ENCODE results near the gene NAALADL1. TPM values are rescaled to one million over a fixed set of nuclear protein-coding genes. Genes with fewer than 3 reads are reported as not detected.

The NAALADL1 gene
- total and polyA plus RNA-seq, 2 experiments from 2014 or later: 0.13 TPM; not detected in 1

- Histone ChIP-seq H3K9me3 (ENCODE audit: low read depth) (no peaks in the 10 kb centered on the region), H3K4me3 (no peak overlapping the region), H3K4me2 (no peak overlapping the region), H3K36me3 (replicated peaks; ENCODE audit: insufficient read depth, low read depth) (no peaks in the 10 kb centered on the region), H2AFZ (no peak overlapping the region), H3K9me2 (replicated peaks; ENCODE audit: insufficient read depth) (no peaks in the 10 kb centered on the region), H3K4me1 (ENCODE audit: insufficient read depth) (peaks cover 10% of the 10 kb centered on the region), H3K27ac (no peak overlapping the region), H3K27me3 (no peaks in the 10 kb centered on the region), H4K20me1 (ENCODE audit: insufficient read depth, poor library complexity, severe bottlenecking) (no peaks in the 10 kb centered on the region), H3K79me2 (peaks cover 59% of the 10 kb centered on the region)
- no peak for DNase-seq (ENCODE audit: low spot score)
- 93% methylated on average over 6 of the region's 6 CpGs for WGBS (ENCODE audit: low lambda C conversion rate, missing lambda C conversion rate)
- no peak for TF ChIP-seq EZH2phosphoT487 (IDR thresholded peaks at IDR 0.05; ENCODE audit: low read depth, severe bottlenecking, unreplicated experiment)
Observed at GRCh38 chr11:65100674-65101350, 42.5 kb upstream of the NAALADL1 start.

GRCh38 chr11:65096926-65097325 lies 38.6 kb upstream of the NAALADL1 start:
- Histone ChIP-seq H3K79me2 (peaks cover 33% of the 10 kb centered on the region), H3K4me2 (peak overlapping the region; percentile 82), H3K9me3 (ENCODE audit: low read depth) (no peaks in the 10 kb centered on the region), H3K9me2 (replicated peaks; ENCODE audit: insufficient read depth) (no peaks in the 10 kb centered on the region), H3K27ac (peak overlapping the region; percentile 97), H4K20me1 (ENCODE audit: insufficient read depth, poor library complexity, severe bottlenecking) (no peaks in the 10 kb centered on the region), H3K4me1 (ENCODE audit: insufficient read depth) (peaks cover 13% of the 10 kb centered on the region), H3K4me3 (peak overlapping the region; percentile 78), H2AFZ (no peak overlapping the region), H3K36me3 (replicated peaks; ENCODE audit: insufficient read depth, low read depth) (no peaks in the 10 kb centered on the region), H3K27me3 (no peaks in the 10 kb centered on the region)
- DNase-seq (ENCODE audit: low spot score): no peak
- TF ChIP-seq, protein P1, sequence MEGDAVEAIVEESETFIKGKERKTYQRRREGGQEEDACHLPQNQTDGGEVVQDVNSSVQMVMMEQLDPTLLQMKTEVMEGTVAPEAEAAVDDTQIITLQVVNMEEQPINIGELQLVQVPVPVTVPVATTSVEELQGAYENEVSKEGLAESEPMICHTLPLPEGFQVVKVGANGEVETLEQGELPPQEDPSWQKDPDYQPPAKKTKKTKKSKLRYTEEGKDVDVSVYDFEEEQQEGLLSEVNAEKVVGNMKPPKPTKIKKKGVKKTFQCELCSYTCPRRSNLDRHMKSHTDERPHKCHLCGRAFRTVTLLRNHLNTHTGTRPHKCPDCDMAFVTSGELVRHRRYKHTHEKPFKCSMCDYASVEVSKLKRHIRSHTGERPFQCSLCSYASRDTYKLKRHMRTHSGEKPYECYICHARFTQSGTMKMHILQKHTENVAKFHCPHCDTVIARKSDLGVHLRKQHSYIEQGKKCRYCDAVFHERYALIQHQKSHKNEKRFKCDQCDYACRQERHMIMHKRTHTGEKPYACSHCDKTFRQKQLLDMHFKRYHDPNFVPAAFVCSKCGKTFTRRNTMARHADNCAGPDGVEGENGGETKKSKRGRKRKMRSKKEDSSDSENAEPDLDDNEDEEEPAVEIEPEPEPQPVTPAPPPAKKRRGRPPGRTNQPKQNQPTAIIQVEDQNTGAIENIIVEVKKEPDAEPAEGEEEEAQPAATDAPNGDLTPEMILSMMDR (IDR thresholded peaks at IDR 0.05; ENCODE audit: poor library complexity): no peak
- no peak for TF ChIP-seq EZH2 (IDR thresholded peaks at IDR 0.05; ENCODE audit: borderline replicate concordance)
- no peak for TF ChIP-seq EZH2phosphoT487 (IDR thresholded peaks at IDR 0.05; ENCODE audit: low read depth, severe bottlenecking, unreplicated experiment)
- WGBS (ENCODE audit: low lambda C conversion rate, missing lambda C conversion rate): 56% methylated on average over 8 of the region's 8 CpGs

DNA sequence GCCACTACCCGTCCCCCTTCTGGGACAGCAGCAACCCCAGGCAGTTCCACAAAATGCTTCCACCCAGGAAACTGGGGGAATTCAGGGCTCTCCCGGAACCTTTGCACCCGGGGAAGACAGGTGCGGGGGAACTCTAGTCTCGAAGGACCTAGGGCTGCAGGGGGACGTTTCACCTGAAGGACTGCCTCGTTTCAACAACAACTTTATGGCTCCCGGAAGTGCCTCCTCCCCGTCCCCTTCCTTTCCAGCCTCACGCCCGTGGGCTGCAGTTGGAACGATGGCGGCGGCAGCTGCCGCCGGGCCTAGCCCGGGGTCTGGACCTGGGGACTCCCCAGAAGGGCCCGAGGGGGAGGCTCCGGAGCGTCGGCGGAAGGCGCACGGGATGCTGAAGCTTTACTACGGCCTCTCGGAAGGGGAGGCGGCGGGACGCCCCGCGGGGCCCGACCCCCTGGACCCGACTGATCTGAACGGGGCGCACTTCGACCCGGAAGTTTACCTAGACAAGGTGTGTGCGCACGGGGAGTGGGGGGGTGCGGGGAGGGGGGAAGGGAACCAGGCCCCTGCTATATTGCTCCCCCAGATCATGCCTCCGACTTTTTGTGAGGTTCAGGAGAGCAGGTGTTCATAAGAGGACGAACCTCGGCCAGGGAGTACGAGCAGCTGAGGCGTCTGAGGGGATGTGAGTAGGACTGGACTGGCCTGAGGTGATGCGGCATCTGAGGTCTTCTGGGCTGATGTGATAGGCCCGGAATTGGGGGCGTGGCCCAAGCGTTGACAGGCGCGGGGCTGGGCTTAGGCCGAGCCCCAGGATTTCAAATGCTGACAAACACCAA lies 37.8 kb upstream of the NAALADL1 start, which contains the start of gene VPS51:
Gene VPS51 (plus strand): TSS at position 241 of the 833 bp plus-strand sequence. CDS start 37 bp downstream, at position 278.
- Histone ChIP-seq H2AFZ (peak within 1 kb of the TSS; percentile 100), H3K27me3 (no peaks in the 10 kb centered on the region), H3K79me2 (peaks cover 30% of the 10 kb centered on the region), H3K36me3 (replicated peaks; ENCODE audit: insufficient read depth, low read depth) (no peaks in the 10 kb centered on the region), H3K4me2 (peak within 1 kb of the TSS; percentile 82), H3K9me3 (ENCODE audit: low read depth) (no peaks in the 10 kb centered on the region), H4K20me1 (ENCODE audit: insufficient read depth, poor library complexity, severe bottlenecking) (no peaks in the 10 kb centered on the region), H3K4me1 (ENCODE audit: insufficient read depth) (peaks cover 13% of the 10 kb centered on the region), H3K9me2 (replicated peaks; ENCODE audit: insufficient read depth) (no peaks in the 10 kb centered on the region), H3K27ac (peak within 1 kb of the TSS; percentile 97), H3K4me3 (peak within 1 kb of the TSS; percentile 78)
- no peak for TF ChIP-seq EZH2phosphoT487 (IDR thresholded peaks at IDR 0.05; ENCODE audit: low read depth, severe bottlenecking, unreplicated experiment)
- TF ChIP-seq, protein P1 (IDR thresholded peaks at IDR 0.05; ENCODE audit: poor library complexity): no peak
- TF ChIP-seq EZH2 (IDR thresholded peaks at IDR 0.05; ENCODE audit: borderline replicate concordance): no peak
- peak; percentile 95 for DNase-seq (ENCODE audit: low spot score)
- 0% methylated on average over 42 of the region's 52 CpGs for WGBS (ENCODE audit: low lambda C conversion rate, missing lambda C conversion rate)

DNA sequence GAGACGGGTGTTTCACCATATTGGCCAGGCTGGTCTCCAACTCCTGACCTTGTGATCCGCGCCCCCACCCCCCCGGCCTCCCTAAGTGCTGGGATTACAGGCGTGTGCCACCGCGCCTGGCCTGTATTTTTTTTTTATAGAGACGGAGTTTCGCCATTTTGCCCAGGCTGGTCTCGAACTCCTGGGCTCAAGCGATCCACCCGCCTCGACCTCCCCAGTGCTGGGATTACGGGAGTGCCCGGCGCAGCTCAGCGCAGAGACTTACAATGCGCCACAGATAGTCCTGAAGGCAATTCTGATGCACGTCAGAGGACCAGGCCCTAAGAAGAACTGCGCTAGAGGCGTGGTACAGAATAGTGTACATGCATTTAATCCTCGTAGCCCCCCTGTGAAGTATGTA lies 37.1 kb upstream of the NAALADL1 start:
- peaks cover 13% of the 10 kb centered on the region for H3K4me1 ChIP-seq (ENCODE audit: insufficient read depth)

More for the DNA sequence above, 37.1 kb upstream of the NAALADL1 start:
- peak overlapping the region; percentile 83 for H3K27ac ChIP-seq
- no peak overlapping the region for H3K4me3 ChIP-seq
- H3K27me3 ChIP-seq: no peaks in the 10 kb centered on the region
- H3K36me3 ChIP-seq (replicated peaks; ENCODE audit: insufficient read depth, low read depth): no peaks in the 10 kb centered on the region
- H4K20me1 ChIP-seq (ENCODE audit: insufficient read depth, poor library complexity, severe bottlenecking): no peaks in the 10 kb centered on the region
- peak overlapping the region; percentile 100 for H2AFZ ChIP-seq
- H3K9me2 ChIP-seq (replicated peaks; ENCODE audit: insufficient read depth): no peaks in the 10 kb centered on the region
- TF ChIP-seq EZH2phosphoT487 (IDR thresholded peaks at IDR 0.05; ENCODE audit: low read depth, severe bottlenecking, unreplicated experiment) (no peak), EZH2 (IDR thresholded peaks at IDR 0.05; ENCODE audit: borderline replicate concordance) (no peak)
- TF ChIP-seq, protein P1 (IDR thresholded peaks at IDR 0.05; ENCODE audit: poor library complexity): no peak
- peaks cover 29% of the 10 kb centered on the region for H3K79me2 ChIP-seq
- DNase-seq (ENCODE audit: low spot score): no peak
- peak overlapping the region; percentile 82 for H3K4me2 ChIP-seq
- 95% methylated on average over 22 of the region's 22 CpGs for WGBS (ENCODE audit: low lambda C conversion rate, missing lambda C conversion rate)
- H3K9me3 ChIP-seq (ENCODE audit: low read depth): no peaks in the 10 kb centered on the region

Measured in hepatocyte (in vitro differentiated cells).